Smooth muscle cell (in vitro differentiated cells): Measurements from ENCODE around the gene NT5M. TPM values are rescaled to one million over a fixed set of nuclear protein-coding genes. Genes with fewer than 3 reads are reported as not detected.

Experiments used
- DNase-seq: peaks from one replicate; lab custom pipeline; 2025; ENCODE audit not compliant: unreplicated experiment; lab: John Stamatoyannopoulos, UW
- H2AFZ ChIP-seq: fragments of 200-600 bp; sonication (generic); 2 replicates; pipeline ENCODE4 v1.6.0; 2016; ENCODE audit warnings: antibody characterized with exemption, low read depth, mild to moderate bottlenecking
- H3F3A ChIP-seq: fragments of 200-600 bp; sonication (generic); 2 replicates; pipeline ENCODE4 v1.6.0; 2017; ENCODE audit warnings: antibody characterized with exemption, low read depth
- H3K27ac ChIP-seq: fragments of 200-600 bp; sonication (generic); 2 replicates; pipeline ENCODE4 v1.5.1; 2016; ENCODE audit warnings: low read depth, mild to moderate bottlenecking
- H3K27me3 ChIP-seq: fragments of 200-600 bp; sonication (generic); 2 replicates; pipeline ENCODE4 v1.6.1; 2016; ENCODE audit warnings: low read depth, mild to moderate bottlenecking
- H3K36me3 ChIP-seq: fragments of 200-600 bp; sonication (generic); 2 replicates; pipeline ENCODE4 v1.5.1; 2016; ENCODE audit warnings: low read depth
- H3K4me1 ChIP-seq: fragments of 200-600 bp; sonication (generic); 2 replicates; pipeline ENCODE4 v1.5.1; 2016; ENCODE audit warnings: low read depth
- H3K4me2 ChIP-seq: fragments of 200-600 bp; sonication (generic); 2 replicates; pipeline ENCODE4 v1.6.0; 2016; ENCODE audit warnings: mild to moderate bottlenecking
- H3K4me3 ChIP-seq: fragments of 200-600 bp; sonication (generic); 2 replicates; pipeline ENCODE4 v1.5.1; 2016; ENCODE audit warnings: mild to moderate bottlenecking
- H3K79me2 ChIP-seq: fragments of 200-600 bp; sonication (generic); 2 replicates; pipeline ENCODE4 v1.6.0; 2016; ENCODE audit warnings: low read depth, mild to moderate bottlenecking
- H3K9ac ChIP-seq: fragments of 200-600 bp; sonication (generic); 2 replicates; pipeline ENCODE4 v1.6.0; 2016; ENCODE audit warnings: low read depth
- H3K9me3 ChIP-seq: fragments of 200-600 bp; sonication (generic); replicated peaks from 2 replicates; pipeline ENCODE4 v1.5.1; 2016; ENCODE audit warnings: low read depth
- H4K20me1 ChIP-seq: fragments of 200-600 bp; sonication (generic); 2 replicates; pipeline ENCODE4 v1.6.0; 2016; ENCODE audit warnings: low read depth
- WGBS: methylation state at CpG from one replicate; pipeline ENCODE4 v1.1.7; 2016; ENCODE audit warnings: low lambda C conversion rate; 5-methylcytosine and 5-hydroxymethylcytosine counted together
- polyA plus RNA-seq: library from polyadenylated mRNA; unstranded; fragments of >200 nt; fragmentation: Nextera tagmentation; extraction: Ambion mirVana; gene quantifications from 2 replicates; pipeline ENCODE4 v1.2.1, GENCODE V29; 2016
- total RNA-seq: library from RNA; depleted of rRNA; stranded (reverse); fragments of >200 nt; gene quantifications from 2 replicates; pipeline ENCODE4 v1.2.3, GENCODE V29; 2014
- TF ChIP-seq, protein P1 (sequence below): fragments of 200-600 bp; sonication (generic); IDR thresholded peaks from 2 replicates; pipeline ENCODE4 v1.5.1; 2017; ENCODE audit warnings: borderline replicate concordance, mild to moderate bottlenecking, antibody characterized with exemption; ENCODE audit not compliant: insufficient read depth, poor library complexity, severe bottlenecking

NT5M gene
- total and polyA plus RNA-seq, 2 experiments from 2014 or later, result 2.5 to 6.1 TPM

DNA sequence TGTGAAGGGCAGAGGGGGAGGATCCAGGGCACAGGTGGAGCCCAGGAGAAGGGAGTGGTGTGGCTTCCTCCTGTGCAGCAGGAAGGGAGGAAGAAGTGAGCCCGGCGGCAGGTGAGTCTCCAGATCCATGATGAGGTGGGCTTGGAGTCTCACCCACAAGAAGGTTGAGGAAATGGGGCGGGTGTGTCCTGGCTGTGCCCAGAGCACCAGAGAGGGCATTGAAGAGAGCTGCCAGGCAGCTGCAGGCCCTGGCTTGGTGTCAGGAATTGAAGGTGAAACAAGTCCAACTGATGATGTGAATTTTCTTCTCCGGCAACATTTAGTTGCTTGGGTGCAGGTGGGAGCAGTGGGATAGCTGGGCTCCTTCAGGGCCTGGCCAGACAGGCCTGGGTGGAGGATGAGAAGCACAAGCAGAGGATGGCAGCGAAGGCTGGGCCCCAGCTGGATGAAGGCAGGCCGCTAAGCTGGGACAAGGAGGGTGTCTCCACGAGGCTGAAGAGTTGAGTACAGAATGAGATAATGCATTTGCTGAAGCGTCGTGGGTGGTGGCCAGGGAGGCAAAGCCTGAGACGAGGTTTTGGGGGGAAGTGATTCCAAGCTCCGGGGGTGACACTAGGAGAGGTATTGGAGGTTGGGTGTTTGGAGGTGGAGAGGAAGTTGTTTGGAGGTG lies 18.3 kb downstream of the NT5M start:
- WGBS, result 86% methylated on average over 11 of the region's 11 CpGs
- no peak overlapping the region for H2AFZ ChIP-seq
- H3K4me3 ChIP-seq, result no peak overlapping the region
- no peaks in the 10 kb centered on the region for H3K4me1 ChIP-seq
- no peaks in the 10 kb centered on the region for H4K20me1 ChIP-seq
- no peak overlapping the region for H3K4me2 ChIP-seq
- DNase-seq, result no peak
- H3K9me3 ChIP-seq, result no peaks in the 10 kb centered on the region
- no peak overlapping the region for H3K27ac ChIP-seq
- H3K27me3 ChIP-seq, result no peaks in the 10 kb centered on the region
- no peak overlapping the region for H3K9ac ChIP-seq
- TF ChIP-seq, protein P1, sequence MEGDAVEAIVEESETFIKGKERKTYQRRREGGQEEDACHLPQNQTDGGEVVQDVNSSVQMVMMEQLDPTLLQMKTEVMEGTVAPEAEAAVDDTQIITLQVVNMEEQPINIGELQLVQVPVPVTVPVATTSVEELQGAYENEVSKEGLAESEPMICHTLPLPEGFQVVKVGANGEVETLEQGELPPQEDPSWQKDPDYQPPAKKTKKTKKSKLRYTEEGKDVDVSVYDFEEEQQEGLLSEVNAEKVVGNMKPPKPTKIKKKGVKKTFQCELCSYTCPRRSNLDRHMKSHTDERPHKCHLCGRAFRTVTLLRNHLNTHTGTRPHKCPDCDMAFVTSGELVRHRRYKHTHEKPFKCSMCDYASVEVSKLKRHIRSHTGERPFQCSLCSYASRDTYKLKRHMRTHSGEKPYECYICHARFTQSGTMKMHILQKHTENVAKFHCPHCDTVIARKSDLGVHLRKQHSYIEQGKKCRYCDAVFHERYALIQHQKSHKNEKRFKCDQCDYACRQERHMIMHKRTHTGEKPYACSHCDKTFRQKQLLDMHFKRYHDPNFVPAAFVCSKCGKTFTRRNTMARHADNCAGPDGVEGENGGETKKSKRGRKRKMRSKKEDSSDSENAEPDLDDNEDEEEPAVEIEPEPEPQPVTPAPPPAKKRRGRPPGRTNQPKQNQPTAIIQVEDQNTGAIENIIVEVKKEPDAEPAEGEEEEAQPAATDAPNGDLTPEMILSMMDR, result no peak
- no peaks in the 10 kb centered on the region for H3F3A ChIP-seq
- H3K79me2 ChIP-seq, result no peaks in the 10 kb centered on the region
- no peaks in the 10 kb centered on the region for H3K36me3 ChIP-seq

- Histone ChIP-seq H3K79me2 (no peaks in the 10 kb centered on the region), H2AFZ (no peak overlapping the region), H3K9ac (no peak overlapping the region), H3K4me2 (no peak overlapping the region), H3F3A (no peaks in the 10 kb centered on the region), H3K27ac (no peak overlapping the region), H3K27me3 (no peaks in the 10 kb centered on the region), H3K4me1 (no peaks in the 10 kb centered on the region), H3K36me3 (no peaks in the 10 kb centered on the region), H3K9me3 (no peaks in the 10 kb centered on the region), H3K4me3 (no peak overlapping the region), H4K20me1 (no peaks in the 10 kb centered on the region)
- 95% methylated on average over 21 of the region's 21 CpGs for WGBS
- no peak for DNase-seq
- TF ChIP-seq, protein P1, result no peak
These were observed 19.6 kb downstream of the NT5M start for GRCh38 chr17:17322516-17323510.

DNA sequence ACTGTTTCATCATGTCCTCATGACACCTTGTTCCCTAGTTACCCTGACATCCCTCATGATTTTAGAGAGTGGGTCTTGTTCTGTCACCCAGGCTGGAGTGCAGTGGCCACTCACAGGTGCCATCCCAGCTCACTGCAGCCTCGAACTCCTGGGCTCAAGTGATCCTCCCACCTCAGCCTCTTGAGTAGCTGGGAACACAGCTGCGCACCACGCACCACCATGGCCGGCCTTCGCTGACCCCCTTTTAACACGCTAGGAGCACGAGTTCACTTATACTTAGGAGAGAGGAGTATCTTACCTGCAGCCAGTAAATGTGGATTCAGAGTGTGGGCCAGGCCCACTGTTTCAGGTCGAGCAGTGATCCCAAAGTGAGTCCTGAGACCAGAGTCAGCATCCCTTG lies 21.4 kb downstream of the NT5M start:
- 95% methylated on average over 8 of the region's 8 CpGs for whole genome bisulfite sequencing
- no peaks in the 10 kb centered on the region for H3K36me3 ChIP-seq
- H3K4me3 ChIP-seq, result no peak overlapping the region

More for the DNA sequence above, 21.4 kb downstream of the NT5M start:
- Histone ChIP-seq H3K27me3 (no peaks in the 10 kb centered on the region), H3K4me2 (no peak overlapping the region), H3F3A (no peaks in the 10 kb centered on the region), H4K20me1 (no peaks in the 10 kb centered on the region), H3K9ac (no peak overlapping the region), H3K27ac (no peak overlapping the region), H3K79me2 (no peaks in the 10 kb centered on the region), H3K9me3 (no peaks in the 10 kb centered on the region), H2AFZ (no peak overlapping the region), H3K4me1 (no peaks in the 10 kb centered on the region)
- no peak for DNase-seq
- TF ChIP-seq, protein P1, result no peak
